Body of pancreas (tissue), 4 donors: Measurements from ENCODE around the gene WSCD1.

Source experiments
- POLR2A ChIP-seq, 3 donors: fragments of 450-650 bp; IDR thresholded peaks; one replicate each; pipeline ENCODE4 v1.6.1; 2016; ENCODE audit warnings: antibody characterized with exemption in 3 of 3, mild to moderate bottlenecking in 2 of 3
- TF ChIP-seq, protein P1 (sequence below), 7 experiments: fragments of 450-650 bp in 4 of 7; fragments of 200-600 bp in 3 of 7; sonication (generic) in 3 of 7; IDR thresholded peaks; one replicate each; pipeline ENCODE4 v1.5.1; 2016 to 2019; ENCODE audit warnings: antibody characterized with exemption in 7 of 7

DNA sequence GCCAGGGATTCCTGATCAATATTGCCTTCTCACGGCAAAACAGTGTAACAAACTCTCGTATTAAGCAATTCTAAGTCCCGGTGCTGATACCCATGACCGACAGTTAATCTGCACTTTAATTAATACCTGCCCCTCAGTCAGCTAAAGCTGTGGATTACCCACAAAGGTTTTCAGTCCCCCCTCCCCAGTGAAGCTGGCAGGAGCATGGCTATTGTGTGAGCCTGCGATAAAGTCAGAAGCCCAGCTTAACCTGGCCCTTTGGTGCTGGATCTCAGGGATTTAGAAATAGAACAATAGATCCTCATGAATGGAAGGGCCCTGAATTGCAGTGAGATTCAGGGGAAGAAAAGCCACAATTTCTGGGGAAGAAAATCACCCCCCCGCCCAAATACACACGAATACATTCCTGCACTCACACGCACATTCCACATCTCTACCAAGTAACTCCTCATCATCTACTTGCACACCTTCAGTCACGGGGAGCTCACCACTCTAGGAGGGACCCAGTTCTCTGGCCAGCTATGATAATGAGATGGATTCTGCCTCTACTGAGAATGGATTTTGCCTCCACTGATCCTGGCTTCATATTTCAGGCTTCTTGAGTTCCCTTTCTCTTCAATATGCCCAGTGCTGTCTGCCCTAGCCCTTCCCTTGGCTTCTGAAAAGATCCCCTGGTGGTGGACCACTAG is 102.6 kb downstream of the WSCD1 start:
- TF ChIP-seq, protein P1, sequence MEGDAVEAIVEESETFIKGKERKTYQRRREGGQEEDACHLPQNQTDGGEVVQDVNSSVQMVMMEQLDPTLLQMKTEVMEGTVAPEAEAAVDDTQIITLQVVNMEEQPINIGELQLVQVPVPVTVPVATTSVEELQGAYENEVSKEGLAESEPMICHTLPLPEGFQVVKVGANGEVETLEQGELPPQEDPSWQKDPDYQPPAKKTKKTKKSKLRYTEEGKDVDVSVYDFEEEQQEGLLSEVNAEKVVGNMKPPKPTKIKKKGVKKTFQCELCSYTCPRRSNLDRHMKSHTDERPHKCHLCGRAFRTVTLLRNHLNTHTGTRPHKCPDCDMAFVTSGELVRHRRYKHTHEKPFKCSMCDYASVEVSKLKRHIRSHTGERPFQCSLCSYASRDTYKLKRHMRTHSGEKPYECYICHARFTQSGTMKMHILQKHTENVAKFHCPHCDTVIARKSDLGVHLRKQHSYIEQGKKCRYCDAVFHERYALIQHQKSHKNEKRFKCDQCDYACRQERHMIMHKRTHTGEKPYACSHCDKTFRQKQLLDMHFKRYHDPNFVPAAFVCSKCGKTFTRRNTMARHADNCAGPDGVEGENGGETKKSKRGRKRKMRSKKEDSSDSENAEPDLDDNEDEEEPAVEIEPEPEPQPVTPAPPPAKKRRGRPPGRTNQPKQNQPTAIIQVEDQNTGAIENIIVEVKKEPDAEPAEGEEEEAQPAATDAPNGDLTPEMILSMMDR (IDR thresholded peaks at IDR 0.05): no peak
- TF ChIP-seq POLR2A (IDR thresholded peaks at IDR 0.05): no peak
